GM18505 (cell line): ENCODE results near the gene ODAD3.
"Not testable (repeated sequence)": the region's sequence is repeated elsewhere in the genome, so short reads cannot be mapped to it uniquely, and the experiment has no call there.

Experiments
- ATAC-seq: cut with Tn5 transposase; IDR thresholded peaks from one replicate; pipeline ENCODE4 v1.9.1; 2021; ENCODE audit not compliant: unreplicated experiment
- POLR2A ChIP-seq: IDR thresholded peaks from 4 replicates; pipeline ENCODE4 v1.6.1; 2011; ENCODE audit warnings: borderline replicate concordance; ENCODE audit not compliant: insufficient read depth, insufficient read length; ENCODE audit errors: extremely low read depth

The ODAD3 gene

DNA sequence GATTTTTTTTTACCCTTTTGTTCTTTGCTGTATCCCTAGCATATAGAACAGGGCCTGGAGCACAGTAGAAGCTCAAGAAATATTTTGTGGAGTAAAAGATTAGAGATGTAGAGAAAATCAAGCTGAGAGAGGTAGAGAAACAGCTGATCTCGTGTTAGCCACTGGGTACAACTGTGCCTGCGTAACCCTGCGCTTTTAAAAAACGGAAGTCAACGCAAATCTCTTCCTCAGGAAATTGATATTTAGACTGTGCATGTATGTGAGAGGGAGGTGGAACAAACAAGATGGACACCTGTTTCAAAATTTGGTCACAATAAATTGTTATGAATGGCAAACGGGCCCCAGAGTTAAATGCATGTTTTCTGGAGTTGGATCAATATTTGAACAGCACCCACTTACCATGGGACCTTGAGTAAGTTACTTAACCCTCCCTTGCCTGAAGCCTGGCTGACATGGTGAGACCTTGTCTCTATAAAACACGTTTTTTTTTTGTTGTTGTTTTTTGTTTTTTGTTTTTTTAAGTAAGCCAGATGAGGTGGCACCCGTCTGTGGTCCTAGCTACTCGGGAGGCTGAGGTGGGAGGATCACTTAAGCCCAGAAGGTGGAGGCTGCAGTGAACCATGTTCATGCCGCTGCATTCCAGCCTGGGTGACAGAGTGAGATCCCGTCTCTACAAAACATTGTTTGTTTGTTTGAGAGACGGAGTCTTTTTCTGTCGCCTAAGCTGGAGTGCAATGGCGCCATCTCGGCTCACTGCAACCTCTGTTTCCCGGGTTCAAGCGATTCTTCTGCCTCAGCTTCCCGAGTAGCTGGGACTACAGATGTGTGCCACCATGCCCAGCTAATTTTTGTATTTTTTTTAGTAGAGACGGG is 47.5 kb downstream of the ODAD3 start:
- no peak for ATAC-seq
- no peak for TF ChIP-seq POLR2A

- no peak for TF ChIP-seq POLR2A
- no peak for ATAC-seq
Observed at GRCh38 chr19:11384778-11385129, 50.2 kb downstream of the ODAD3 start.

DNA sequence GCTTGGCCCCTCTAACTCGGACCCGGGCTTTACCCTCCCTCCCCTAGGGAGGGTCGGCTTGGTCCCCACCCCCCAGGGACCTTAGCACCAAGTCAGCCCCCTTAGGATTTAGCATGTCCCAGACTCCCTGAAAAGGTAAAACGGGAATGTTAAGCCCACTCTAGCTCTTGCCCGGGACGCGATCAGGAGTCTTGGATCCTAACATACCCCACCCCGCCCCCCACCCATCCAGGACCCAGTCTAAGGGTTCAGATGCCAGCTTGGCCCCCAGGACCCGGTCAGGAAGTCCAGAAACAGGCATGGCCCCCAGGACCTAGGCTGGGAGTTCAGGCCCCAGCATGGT is 51.2 kb downstream of the ODAD3 start:
- TF ChIP-seq POLR2A, result no peak
- ATAC-seq, result no peak

DNA sequence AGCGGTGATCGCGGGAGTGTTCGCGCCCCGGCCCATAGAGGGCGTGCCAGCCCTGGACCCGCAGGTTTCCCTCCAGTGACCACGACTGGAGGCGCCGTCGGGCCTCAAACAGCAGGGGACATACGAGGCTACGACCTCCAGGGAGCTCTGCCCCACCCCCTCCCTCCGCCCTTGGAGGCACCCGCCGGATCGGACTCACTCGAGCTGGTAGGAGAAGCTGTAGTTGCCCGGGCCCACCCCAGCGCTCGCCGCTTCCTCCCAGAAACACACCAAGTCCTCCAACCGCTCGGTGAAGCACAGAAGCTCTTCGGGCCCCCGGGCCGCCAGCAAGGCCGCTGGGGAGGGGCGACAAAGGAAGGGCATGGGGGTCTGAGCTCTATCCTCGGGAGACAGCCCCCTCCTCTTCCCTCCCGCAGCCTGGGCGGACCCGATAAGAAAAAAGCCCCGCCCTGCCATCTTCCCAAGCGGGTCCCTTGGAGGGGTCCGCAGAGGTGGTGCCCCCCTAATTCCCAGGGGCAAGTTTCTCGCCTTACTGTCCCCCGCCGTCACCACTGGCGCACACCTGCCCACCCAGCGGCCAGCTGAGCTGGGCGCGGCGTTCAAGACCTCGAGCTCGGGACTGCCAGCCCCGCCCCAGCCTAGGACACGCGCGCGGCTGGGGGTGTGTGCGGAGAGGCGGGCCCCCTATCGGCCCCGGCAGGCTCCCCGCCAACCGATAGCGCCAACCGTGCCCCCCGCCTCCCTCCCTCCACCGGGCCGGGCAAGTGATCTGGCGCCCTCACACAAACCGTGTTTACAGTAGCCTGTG is 51.8 kb downstream of the ODAD3 start:
- no peak for TF ChIP-seq POLR2A
- no peak for ATAC-seq

- TF ChIP-seq POLR2A, result peak; percentile 88
- peak; percentile 76 for ATAC-seq
Observed at GRCh38 chr19:11380653-11381537, 54.0 kb downstream of the ODAD3 start.

GRCh38 chr19:11379857-11380350 is 55.0 kb downstream of the ODAD3 start:
- ATAC-seq, result no peak
- TF ChIP-seq POLR2A, result no peak

DNA sequence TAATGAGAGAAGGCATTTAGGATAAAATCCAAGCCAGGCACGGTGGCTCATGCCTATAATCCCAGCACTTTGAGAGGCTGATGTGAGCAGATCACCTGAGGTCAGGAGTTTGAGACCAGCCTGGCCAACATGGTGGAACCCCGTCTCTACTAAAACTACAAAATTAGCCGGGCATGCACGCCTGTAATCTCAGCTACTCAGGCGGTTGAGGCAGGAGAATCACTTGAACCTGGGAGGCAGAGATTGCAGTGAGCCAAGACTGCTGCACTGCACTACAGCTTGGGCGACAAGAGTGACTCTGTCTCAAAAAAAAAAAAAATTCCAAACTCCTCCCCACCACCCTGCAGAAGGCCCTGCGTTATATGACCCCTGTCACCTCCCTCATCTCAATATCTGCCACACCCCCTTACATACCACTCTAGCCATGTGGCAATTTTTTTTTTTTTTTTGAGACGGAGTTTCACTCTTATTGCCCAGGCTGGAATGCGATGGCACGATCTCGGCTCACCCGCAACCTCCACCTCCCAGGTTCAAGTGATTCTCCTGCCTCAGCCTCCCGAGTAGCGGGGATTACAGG is 55.6 kb downstream of the ODAD3 start:
- ATAC-seq, result not testable (repeated sequence)

DNA sequence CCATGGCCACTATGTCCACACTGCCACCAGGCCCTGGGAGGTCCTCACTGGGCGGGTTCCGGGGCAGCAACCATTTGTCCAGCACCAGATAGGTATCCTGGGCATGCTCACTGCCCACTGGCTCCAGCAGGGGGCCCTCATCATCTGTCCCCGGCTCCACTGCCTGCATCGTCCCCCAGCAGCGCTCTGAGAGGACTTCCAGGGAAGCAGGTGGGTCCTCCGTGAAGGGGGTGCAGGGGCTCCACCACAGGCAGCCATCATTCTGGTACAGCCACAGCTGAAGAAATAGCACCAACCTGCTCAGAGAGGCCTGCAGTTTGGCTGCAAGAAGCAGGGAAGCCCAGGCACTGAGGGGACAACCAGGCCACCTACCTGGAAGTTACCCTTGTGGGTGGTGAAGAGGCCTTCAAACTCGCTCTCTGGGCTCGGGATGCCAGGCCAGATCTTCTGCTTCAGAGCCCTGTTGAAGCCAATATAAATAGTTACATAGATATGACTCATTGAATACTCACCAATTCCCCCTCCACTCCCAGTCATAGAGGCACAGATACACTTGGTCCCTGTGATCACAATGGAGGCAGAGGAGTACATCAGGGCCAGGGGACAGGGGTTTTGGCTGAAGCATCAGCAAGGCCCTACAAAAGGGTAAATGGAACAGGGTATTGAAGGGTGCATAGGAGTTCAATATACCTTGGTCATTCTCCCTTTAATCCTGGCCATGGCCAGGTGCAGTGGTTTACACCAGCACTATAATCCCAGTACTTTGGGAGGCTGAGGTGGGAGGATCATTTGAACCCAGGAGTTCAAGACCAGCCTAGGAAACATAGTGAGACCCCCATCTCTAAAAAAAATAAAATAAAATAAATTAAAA is 56.4 kb downstream of the ODAD3 start:
- no peak for TF ChIP-seq POLR2A
- no peak for ATAC-seq

GRCh38 chr19:11377756-11378155 is 57.2 kb downstream of the ODAD3 start:
- no peak for TF ChIP-seq POLR2A
- ATAC-seq, result no peak

DNA sequence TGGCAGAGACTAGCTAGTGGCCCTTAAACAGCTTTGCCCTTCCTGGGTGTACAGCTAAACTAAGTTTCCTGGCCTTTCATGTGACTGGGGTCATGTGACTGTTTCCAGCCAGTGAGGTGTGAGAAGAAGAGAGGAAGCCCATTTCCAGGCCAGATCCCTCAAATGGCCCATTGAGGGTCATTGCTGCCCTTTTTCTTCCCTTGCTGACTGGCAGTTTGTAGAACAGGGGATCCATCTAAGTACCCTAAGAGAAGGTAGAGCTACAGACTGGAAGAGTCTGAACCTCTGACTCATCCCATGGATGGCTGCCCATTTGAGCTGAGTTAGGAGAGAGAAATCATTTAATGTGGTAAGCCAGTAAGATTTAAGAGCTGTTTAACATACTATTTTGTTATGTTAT is 57.7 kb downstream of the ODAD3 start:
- no peak for ATAC-seq
- no peak for TF ChIP-seq POLR2A

DNA sequence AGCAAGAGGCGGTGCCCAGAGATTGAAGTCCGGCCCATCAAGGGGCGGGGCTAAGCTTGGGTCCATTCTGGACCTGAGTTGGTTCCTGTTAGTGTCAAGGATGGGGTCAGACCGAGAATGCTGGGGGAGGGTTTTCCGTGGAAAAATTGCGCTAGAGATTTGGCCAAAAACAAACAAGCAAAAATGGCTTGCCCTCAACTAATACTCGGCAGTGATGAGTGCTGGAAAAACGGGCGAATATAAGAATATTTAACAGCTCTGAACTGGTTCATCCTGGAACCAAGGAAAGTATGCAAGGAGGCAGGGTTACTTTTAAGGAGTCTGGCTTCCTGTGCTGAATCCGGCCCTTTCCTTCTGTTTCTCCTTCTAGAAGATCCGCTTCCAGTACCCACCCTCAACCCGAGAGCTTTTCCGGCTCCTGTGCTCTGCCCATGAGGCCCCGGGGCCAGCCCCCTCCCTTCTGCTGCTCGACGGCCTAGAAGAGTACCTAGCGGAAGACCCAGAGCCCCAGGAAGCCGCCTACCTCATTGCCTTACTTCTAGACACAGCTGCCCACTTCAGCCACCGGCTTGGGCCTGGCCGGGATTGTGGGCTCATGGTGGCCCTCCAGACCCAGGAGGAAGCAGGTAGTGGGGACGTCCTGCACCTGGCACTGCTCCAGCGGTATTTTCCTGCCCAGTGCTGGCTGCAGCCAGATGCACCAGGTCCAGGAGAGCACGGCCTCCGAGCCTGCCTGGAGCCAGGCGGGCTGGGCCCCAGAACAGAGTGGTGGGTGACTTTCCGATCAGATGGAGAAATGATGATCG is 59.6 kb downstream of the ODAD3 start:
- peak; percentile 67 for TF ChIP-seq POLR2A
- no peak for ATAC-seq
